ENCODE measurements around the gene CCL27. TPM values are rescaled to one million over a fixed set of nuclear protein-coding genes. Genes with fewer than 3 reads are reported as not detected.

The CCL27 gene
- total and polyA plus RNA-seq, 2 of the 8 experiments (the other 6 are each of a cell fraction or from before 2014, with no cell fraction given): 0.42 TPM; not detected in 1

GRCh38 chr9:34656992-34657391 lies 5.5 kb downstream of the CCL27 start:
- Histone ChIP-seq H3K9me3 (ENCODE audit: insufficient read depth in 2 of 2, low read depth in 1 of 2, low read length in 1 of 2) (no peaks in the 10 kb centered on the region), H3K14ac (ENCODE audit: insufficient read length) (no peak overlapping the region), H3K36me3 (ENCODE audit: control insufficient read depth in 2 of 4, insufficient read depth in 4 of 4, low read length in 3 of 4) (no peaks in the 10 kb centered on the region), H2AK5ac (ENCODE audit: low read depth, low read length) (no peak overlapping the region), H4K8ac (ENCODE audit: extremely low read depth, insufficient read depth, low read length) (no peak overlapping the region), H3K56ac (replicated peaks; ENCODE audit: insufficient read length, low read depth, low read length) (no peak overlapping the region), H2AFZ (ENCODE audit: low read length) (no peak overlapping the region), H3K4me3 (ENCODE audit: extremely low read depth in 1 of 4, insufficient read depth in 2 of 4, low read depth in 3 of 4, low read length in 4 of 4) (no peak overlapping the region), H3K79me2 (ENCODE audit: control insufficient read depth in 1 of 2, insufficient read depth in 2 of 2, low read length in 2 of 2) (no peaks in the 10 kb centered on the region), H4K20me1 (replicated peaks in 1 of 2; ENCODE audit: control insufficient read depth in 1 of 2, insufficient read depth in 2 of 2, low read length in 2 of 2) (peaks cover 0 to 4% of the 10 kb centered on the region in 2 experiments), H2BK15ac (ENCODE audit: low read length) (no peak overlapping the region), H3K9ac (replicated peaks in 1 of 4; ENCODE audit: extremely low read depth in 1 of 4, low read depth in 3 of 4, low read length in 3 of 4) (no peak overlapping the region), H3K27me3 (replicated peaks in 1 of 4; ENCODE audit: control insufficient read depth in 3 of 4, extremely low read depth in 1 of 4, insufficient read depth in 3 of 4, low read length in 3 of 4) (no peaks in the 10 kb centered on the region; a peak in 1 of 7 replicates), H3K18ac (ENCODE audit: extremely low read depth, low read length) (no peak overlapping the region), H2BK20ac (ENCODE audit: low read length) (no peak overlapping the region), H3K23ac (ENCODE audit: insufficient read length) (no peak overlapping the region), H2BK120ac (replicated peaks; ENCODE audit: low read depth, low read length) (no peak overlapping the region), H3K4me1 (replicated peaks in 1 of 4; ENCODE audit: control insufficient read depth in 3 of 4, insufficient read depth in 4 of 4, low read length in 3 of 4) (peaks cover 5 to 17% (median 10%) of the 10 kb centered on the region in 4 experiments; a peak in 6 of 7 replicates), H2BK12ac (ENCODE audit: low read depth, low read length) (no peak overlapping the region), H3K79me1 (ENCODE audit: low read depth, low read length) (no peaks in the 10 kb centered on the region), H3K23me2 (ENCODE audit: low read depth, low read length) (peaks cover 4% of the 10 kb centered on the region), H3K27ac (ENCODE audit: low read depth, low read length) (no peak overlapping the region), H4K5ac (ENCODE audit: insufficient read length, low read depth, low read length) (no peak overlapping the region), H2BK5ac (ENCODE audit: low read depth, low read length) (no peak overlapping the region), H4K91ac (replicated peaks; ENCODE audit: insufficient read length, low read length) (no peak overlapping the region), H3K4me2 (ENCODE audit: insufficient read depth in 1 of 2, low read depth in 2 of 2, low read length in 2 of 2) (no peak overlapping the region), H3K4ac (replicated peaks; ENCODE audit: insufficient read length, low read depth, low read length) (no peak overlapping the region)
- FAIRE-seq (no peak), DNase-seq (ENCODE audit: low read depth in 1 of 2, low spot score in 2 of 2) (no peak)
- CTCF ChIA-PET (ENCODE audit: partially characterized antibody): interaction anchor here (1.0 to 15.2 kb wide), 4 partner anchors 8 to 278 kb away, joined by 3 to 277 read pairs (median 10); partner anchors contain the start of genes GALT and SIGMAR1
- WGBS, 2 experiments (ENCODE audit: extremely low coverage in 1 of 2, insufficient coverage in 1 of 2, insufficient read length in 1 of 2, insufficient replicate concordance in 2 of 2, low coverage in 1 of 2, low lambda C conversion rate in 2 of 2, missing lambda C conversion rate in 1 of 2): 87% methylated on average over 5 of the region's 5 CpGs; no CpG with 5 or more reads in 1 of the 2 experiments
- POLR2A ChIA-PET (ENCODE audit: partially characterized antibody): interaction anchor here (2.7 to 12.8 kb wide), 2 partner anchors 10 to 23 kb away, joined by 12 to 127 read pairs; partner anchors contain the start of genes ARID3C, GALT and SIGMAR1
- TF ChIP-seq SP4 (IDR thresholded peaks at IDR 0.05; ENCODE audit: low read length) (no peak), SUZ12 (IDR thresholded peaks at IDR 0.05; ENCODE audit: low read length) (no peak), CHD2 (IDR thresholded peaks at IDR 0.05; ENCODE audit: low read length) (no peak), RNF2 (IDR thresholded peaks at IDR 0.05; ENCODE audit: borderline replicate concordance, low read depth, low read length, missing control alignments, poor library complexity, severe bottlenecking) (no peak), GTF2F1 (IDR thresholded peaks at IDR 0.05; ENCODE audit: borderline replicate concordance, low read depth, low read length) (no peak), MAFK (IDR thresholded peaks at IDR 0.05; ENCODE audit: low read depth, low read length) (no peak), ASH2L (IDR thresholded peaks at IDR 0.05; ENCODE audit: low read length) (no peak), RXRA (IDR thresholded peaks at IDR 0.05; ENCODE audit: insufficient read depth, low read depth, low read length) (no peak), ATF3 (IDR thresholded peaks at IDR 0.05; ENCODE audit: insufficient read depth, low read depth, low read length) (no peak), BCL11A (IDR thresholded peaks at IDR 0.05; ENCODE audit: low read depth in 2 of 2, low read length in 2 of 2) (no peak), CEBPB (IDR thresholded peaks at IDR 0.05; ENCODE audit: low read depth, low read length) (no peak), MAX (IDR thresholded peaks at IDR 0.05) (no peak), SIRT6 (IDR thresholded peaks at IDR 0.05; ENCODE audit: low read length) (no peak), TBP (IDR thresholded peaks at IDR 0.05; ENCODE audit: low read depth, low read length) (no peak)

Measured in H1 (cell line).